Muscle layer of duodenum (tissue), 2 donors: Measurements from ENCODE around the gene GPC3.

Experiments
- H3K27ac ChIP-seq: one replicate; pipeline ENCODE4 v1.7.0; 2013; ENCODE audit warnings: mild to moderate bottlenecking, low read length
- H3K27me3 ChIP-seq: one replicate; pipeline ENCODE4 v1.7.0; 2013; ENCODE audit warnings: low read depth, mild to moderate bottlenecking, control low read depth, low read length
- H3K36me3 ChIP-seq, 2 donors: one replicate each; pipeline ENCODE4 v1.7.0; 2013; ENCODE audit warnings: low read length in 2 of 2, control low read depth in 1 of 2, mild to moderate bottlenecking in 1 of 2; ENCODE audit not compliant: insufficient read depth in 2 of 2, control insufficient read depth in 1 of 2
- H3K4me1 ChIP-seq, 2 donors: one replicate each; pipeline ENCODE4 v1.7.0; 2013; ENCODE audit warnings: low read length in 2 of 2, mild to moderate bottlenecking in 2 of 2, control low read depth in 1 of 2, moderate library complexity in 1 of 2; ENCODE audit not compliant: insufficient read depth in 2 of 2, control insufficient read depth in 1 of 2
- H3K4me3 ChIP-seq, 2 donors: one replicate each; pipeline ENCODE4 v1.7.0; 2013; ENCODE audit warnings: low read length in 2 of 2, low read depth in 1 of 2, mild to moderate bottlenecking in 1 of 2
- H3K9me3 ChIP-seq, 2 donors: one replicate each; pipeline ENCODE4 v1.7.0; 2013; ENCODE audit warnings: low read length in 2 of 2, control low read depth in 1 of 2, mild to moderate bottlenecking in 1 of 2; ENCODE audit not compliant: control insufficient read depth in 1 of 2
- donor health status: healthy.

The GPC3 gene

GRCh38 chrX:133563705-133564104, 421.7 kb downstream of the GPC3 start:
- Histone ChIP-seq H3K27me3 (no peaks in the 10 kb centered on the region), H3K9me3 (no peaks in the 10 kb centered on the region), H3K4me3 (no peak overlapping the region), H3K27ac (no peak overlapping the region), H3K4me1 (no peaks in the 10 kb centered on the region), H3K36me3 (no peaks in the 10 kb centered on the region)

GRCh38 chrX:133561251-133561650, 424.1 kb downstream of the GPC3 start:
- no peaks in the 10 kb centered on the region for H3K4me1 ChIP-seq
- H3K27me3 ChIP-seq = no peaks in the 10 kb centered on the region
- no peaks in the 10 kb centered on the region for H3K9me3 ChIP-seq
- no peaks in the 10 kb centered on the region for H3K36me3 ChIP-seq
- H3K4me3 ChIP-seq = no peak overlapping the region
- no peak overlapping the region for H3K27ac ChIP-seq

- Histone ChIP-seq H3K4me1 (no peaks in the 10 kb centered on the region), H3K27me3 (no peaks in the 10 kb centered on the region), H3K4me3 (no peak overlapping the region), H3K27ac (no peak overlapping the region), H3K36me3 (no peaks in the 10 kb centered on the region), H3K9me3 (no peaks in the 10 kb centered on the region)
Observed at GRCh38 chrX:133559909-133560308, 425.5 kb downstream of the GPC3 start.

DNA sequence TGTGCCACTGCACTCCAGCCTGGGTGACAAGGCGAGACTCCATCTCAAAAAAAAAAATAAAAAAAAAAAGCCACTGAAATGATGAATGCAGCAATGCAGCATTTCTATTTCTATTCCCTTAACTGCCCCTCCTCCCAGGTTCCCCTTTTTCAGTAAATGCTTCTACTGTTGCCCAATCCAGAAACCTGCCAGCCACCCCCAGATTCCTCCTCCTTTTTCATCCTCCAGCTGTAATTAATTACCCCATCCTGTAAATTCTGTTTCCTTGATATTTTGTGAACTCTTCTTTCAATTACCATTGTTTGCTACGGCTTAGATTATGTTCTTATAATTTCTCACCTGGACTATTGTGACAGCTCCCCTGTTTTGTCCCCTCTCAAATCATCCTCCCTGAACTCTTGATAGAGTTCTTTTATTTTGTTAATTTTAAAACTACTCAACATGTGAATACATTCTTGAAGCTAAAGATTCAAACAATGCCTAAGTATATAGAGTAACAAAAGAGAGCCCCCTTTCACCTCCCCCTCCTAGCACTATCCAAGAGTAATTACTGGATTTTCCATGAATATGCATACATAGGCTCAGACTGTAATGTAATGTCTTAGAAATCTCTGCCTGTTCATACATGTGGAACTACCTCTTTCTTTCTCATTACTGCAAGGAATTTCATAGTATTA, 429.5 kb downstream of the GPC3 start:
- no peaks in the 10 kb centered on the region for H3K27me3 ChIP-seq
- no peaks in the 10 kb centered on the region for H3K9me3 ChIP-seq
- no peaks in the 10 kb centered on the region for H3K36me3 ChIP-seq
- H3K4me1 ChIP-seq = no peaks in the 10 kb centered on the region
- no peak overlapping the region for H3K27ac ChIP-seq
- no peak overlapping the region for H3K4me3 ChIP-seq

- Histone ChIP-seq H3K36me3 (no peaks in the 10 kb centered on the region), H3K27me3 (no peaks in the 10 kb centered on the region), H3K4me3 (no peak overlapping the region)
Observed at GRCh38 chrX:133550665-133551485, 434.5 kb downstream of the GPC3 start.

DNA sequence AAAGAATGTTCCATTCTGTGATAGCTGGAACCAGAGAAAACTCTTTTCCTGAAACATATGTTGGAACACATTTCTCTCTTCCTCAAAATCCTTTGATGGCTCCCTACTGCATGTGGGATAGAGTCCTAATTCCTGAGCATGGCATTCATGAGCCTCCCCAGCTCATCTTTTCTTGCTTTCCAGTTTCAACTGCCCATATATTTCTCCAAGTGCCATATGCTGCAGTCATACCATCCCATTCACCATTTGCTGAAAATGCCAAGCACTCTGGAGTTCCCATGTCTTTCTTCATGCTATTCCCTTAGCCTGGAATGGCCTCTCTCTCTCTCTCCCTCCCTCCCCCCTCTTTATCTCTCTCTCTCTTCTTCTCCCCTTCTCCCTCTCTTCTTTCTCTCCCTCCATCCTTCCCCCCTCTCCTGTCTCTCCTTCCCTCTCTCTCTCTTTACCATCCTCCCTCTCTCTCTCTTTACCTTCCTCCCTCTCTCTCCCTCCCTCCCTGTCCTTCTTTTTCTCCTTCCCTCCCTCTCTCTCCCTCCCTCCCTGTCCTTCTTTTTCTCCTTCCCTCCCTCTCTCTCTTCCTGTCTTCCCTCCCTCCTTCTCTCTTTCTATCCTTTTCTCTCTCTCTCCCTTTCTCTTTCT, 436.0 kb downstream of the GPC3 start:
- H3K4me1 ChIP-seq = no peaks in the 10 kb centered on the region
- no peaks in the 10 kb centered on the region for H3K9me3 ChIP-seq
- no peak overlapping the region for H3K27ac ChIP-seq
- H3K4me3 ChIP-seq = no peak overlapping the region
- H3K36me3 ChIP-seq = no peaks in the 10 kb centered on the region
- H3K27me3 ChIP-seq = no peaks in the 10 kb centered on the region

More at GRCh38 chrX:133550665-133551485, 434.5 kb downstream of the GPC3 start:
- H3K9me3 ChIP-seq = no peaks in the 10 kb centered on the region
- no peak overlapping the region for H3K27ac ChIP-seq
- no peaks in the 10 kb centered on the region for H3K4me1 ChIP-seq

- Histone ChIP-seq H3K36me3 (no peaks in the 10 kb centered on the region), H3K27me3 (no peaks in the 10 kb centered on the region), H3K27ac (no peak overlapping the region), H3K4me3 (no peak overlapping the region), H3K4me1 (peaks cover 0 to 6% of the 10 kb centered on the region in 2 donors), H3K9me3 (no peaks in the 10 kb centered on the region)
Observed at GRCh38 chrX:133546441-133546840, 439.0 kb downstream of the GPC3 start.

DNA sequence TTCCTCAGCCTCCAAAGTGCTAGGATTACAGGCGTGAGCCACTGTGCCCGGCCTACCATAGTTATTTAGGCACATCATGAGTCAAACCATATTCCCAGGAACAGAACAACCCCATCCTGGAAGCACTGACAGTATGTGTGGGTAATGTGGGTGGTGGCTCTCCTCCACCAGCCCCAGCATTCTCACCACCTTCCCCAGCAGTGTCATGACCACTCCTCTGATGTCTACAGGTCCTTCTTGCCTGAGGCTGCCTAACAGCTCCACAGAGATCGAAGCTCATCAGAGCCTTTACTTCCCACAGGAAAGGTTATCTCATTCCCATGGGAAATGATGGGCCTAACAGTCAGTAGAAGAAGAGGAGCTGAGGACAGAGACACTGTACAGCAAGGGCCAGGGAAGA, 440.6 kb downstream of the GPC3 start:
- H3K4me1 ChIP-seq = peaks cover 0 to 6% of the 10 kb centered on the region in 2 donors
- no peaks in the 10 kb centered on the region for H3K36me3 ChIP-seq
- H3K9me3 ChIP-seq = no peaks in the 10 kb centered on the region
- H3K4me3 ChIP-seq = no peak overlapping the region
- H3K27ac ChIP-seq = no peak overlapping the region
- no peaks in the 10 kb centered on the region for H3K27me3 ChIP-seq

GRCh38 chrX:133544115-133544514, 441.3 kb downstream of the GPC3 start:
- Histone ChIP-seq H3K9me3 (no peaks in the 10 kb centered on the region), H3K27ac (no peak overlapping the region), H3K27me3 (no peaks in the 10 kb centered on the region), H3K4me3 (no peak overlapping the region), H3K4me1 (peaks cover 0 to 6% of the 10 kb centered on the region in 2 donors), H3K36me3 (no peaks in the 10 kb centered on the region)

GRCh38 chrX:133543654-133544053, 441.7 kb downstream of the GPC3 start:
- H3K36me3 ChIP-seq = no peaks in the 10 kb centered on the region

DNA sequence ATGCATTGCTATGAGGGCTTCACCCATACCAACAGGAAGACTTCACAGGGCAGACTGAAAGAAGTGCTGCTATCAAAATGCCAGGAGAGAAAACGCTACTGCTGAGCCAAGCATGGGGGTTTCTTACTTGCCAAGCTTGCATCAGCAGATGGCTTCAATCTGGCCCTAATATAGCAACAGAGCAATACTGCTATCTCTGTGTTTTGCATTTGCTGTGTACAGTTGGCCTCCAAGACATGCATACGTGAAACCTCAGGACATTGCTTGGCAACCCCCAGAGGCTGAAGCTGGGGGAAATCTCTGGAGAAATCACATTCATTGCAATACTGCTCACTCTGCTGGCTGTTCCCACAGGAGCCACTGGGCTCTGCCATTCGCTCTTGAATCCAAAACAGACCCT, 442.9 kb downstream of the GPC3 start:
- Histone ChIP-seq H3K4me1 (peaks cover 0 to 6% of the 10 kb centered on the region in 2 donors), H3K27ac (no peak overlapping the region), H3K36me3 (no peaks in the 10 kb centered on the region), H3K4me3 (no peak overlapping the region), H3K27me3 (no peaks in the 10 kb centered on the region), H3K9me3 (no peaks in the 10 kb centered on the region)

More at GRCh38 chrX:133543654-133544053, 441.7 kb downstream of the GPC3 start:
- no peak overlapping the region for H3K27ac ChIP-seq
- no peak overlapping the region for H3K4me3 ChIP-seq
- no peaks in the 10 kb centered on the region for H3K9me3 ChIP-seq
- H3K27me3 ChIP-seq = no peaks in the 10 kb centered on the region
- peaks cover 0 to 6% of the 10 kb centered on the region in 2 donors for H3K4me1 ChIP-seq
